ENCODE data around the gene STAG1. TPM values are rescaled to one million over a fixed set of nuclear protein-coding genes. Genes with fewer than 3 reads are reported as not detected.

Gene STAG1
- total and polyA plus RNA-seq, 8 donors: 7.5 to 105 (median 37.9) TPM

GRCh38 chr3:136602818-136603217 lies 149.4 kb downstream of the STAG1 start:
- 85 to 96% (median 90%) methylated on average over 2 of the region's 2 CpGs for WGBS, 5 donors
- Histone ChIP-seq H3K27ac (no peak overlapping the region), H3K9me3 (no peaks in the 10 kb centered on the region), H3K4me1 (peaks cover 0 to 5% (median 0%) of the 10 kb centered on the region in 4 donors), H3K4me3 (no peak overlapping the region), H3K36me3 (peaks cover 0 to 41% (median 31%) of the 10 kb centered on the region in 4 donors), H3K27me3 (no peaks in the 10 kb centered on the region)
- no peak for DNase-seq
- TF ChIP-seq CTCF (IDR thresholded peaks at IDR 0.05) (no peak), EP300 (IDR thresholded peaks at IDR 0.05) (no peak), POLR2A (IDR thresholded peaks at IDR 0.05) (no peak), POLR2AphosphoS5 (IDR thresholded peaks at IDR 0.05) (no peak)
- intact Hi-C loops (cut with DNase I; ENCODE audit: low total_unique reads): no loop called here

GRCh38 chr3:136595913-136596697 lies 156.1 kb downstream of the STAG1 start:
- H3K9me3 ChIP-seq: no peaks in the 10 kb centered on the region
- no peak overlapping the region for H3K27ac ChIP-seq
- no peak overlapping the region for H3K4me3 ChIP-seq
- H3K36me3 ChIP-seq: peaks cover 0 to 8% (median 2%) of the 10 kb centered on the region in 4 donors
- TF ChIP-seq EP300 (IDR thresholded peaks at IDR 0.05): no peak
- no peak for TF ChIP-seq POLR2A (IDR thresholded peaks at IDR 0.05)
- TF ChIP-seq POLR2AphosphoS5 (IDR thresholded peaks at IDR 0.05): no peak
- no peak for TF ChIP-seq CTCF (IDR thresholded peaks at IDR 0.05)
- no peaks in the 10 kb centered on the region for H3K27me3 ChIP-seq
- peaks cover 0 to 18% (median 6%) of the 10 kb centered on the region in 4 donors for H3K4me1 ChIP-seq
- intact Hi-C loops (cut with DNase I; ENCODE audit: low total_unique reads): no loop called here
- DNase-seq: no peak
- WGBS, 5 donors: 56 to 59% (median 57%) methylated on average over 5 of the region's 5 CpGs

- peaks cover 0 to 20% (median 16%) of the 10 kb centered on the region in 4 donors for H3K4me1 ChIP-seq
- no peaks in the 10 kb centered on the region for H3K9me3 ChIP-seq
- TF ChIP-seq POLR2AphosphoS5 (IDR thresholded peaks at IDR 0.05) (no peak), POLR2A (IDR thresholded peaks at IDR 0.05) (no peak), EP300 (IDR thresholded peaks at IDR 0.05) (no peak), CTCF (IDR thresholded peaks at IDR 0.05) (no peak)
- intact Hi-C loops (cut with DNase I; ENCODE audit: low total_unique reads): no loop called here
- no peak overlapping the region for H3K4me3 ChIP-seq
- peak in 1 of 2 donors; percentile 18 for DNase-seq
- H3K36me3 ChIP-seq: peaks cover 0 to 11% (median 3%) of the 10 kb centered on the region in 4 donors
- no peak overlapping the region for H3K27ac ChIP-seq
- no peaks in the 10 kb centered on the region for H3K27me3 ChIP-seq
Observed at GRCh38 chr3:136586580-136586979, 165.6 kb downstream of the STAG1 start.

GRCh38 chr3:136584728-136585127 lies 167.4 kb downstream of the STAG1 start:
- Histone ChIP-seq H3K4me1 (peaks cover 0 to 20% (median 16%) of the 10 kb centered on the region in 4 donors), H3K27me3 (no peaks in the 10 kb centered on the region), H3K9me3 (no peaks in the 10 kb centered on the region), H3K36me3 (peaks cover 0 to 11% (median 3%) of the 10 kb centered on the region in 4 donors), H3K27ac (no peak overlapping the region), H3K4me3 (no peak overlapping the region)
- TF ChIP-seq POLR2A (IDR thresholded peaks at IDR 0.05) (no peak), CTCF (IDR thresholded peaks at IDR 0.05) (no peak), POLR2AphosphoS5 (IDR thresholded peaks at IDR 0.05) (no peak), EP300 (IDR thresholded peaks at IDR 0.05) (no peak)
- intact Hi-C loops (cut with DNase I; ENCODE audit: low total_unique reads): no loop called here
- no peak for DNase-seq

Measured in stomach (tissue), 9 donors.